UCSD-AML1 (cell line): Measurements from ENCODE around the gene ADAMTS16.

Experiments
- DNase-seq: peaks from one replicate; lab custom pipeline; 2025; ENCODE audit not compliant: unreplicated experiment; lab: John Stamatoyannopoulos, UW

The ADAMTS16 gene

GRCh38 chr5:5182508-5183188 lies 42.5 kb downstream of the ADAMTS16 start:
- DNase-seq, result no peak

- no peak for DNase-seq
These were observed 43.1 kb downstream of the ADAMTS16 start for GRCh38 chr5:5183189-5183699.

- DNase-seq, result no peak
These were observed 43.8 kb downstream of the ADAMTS16 start for GRCh38 chr5:5183933-5184332.

- DNase-seq, result no peak
These were observed 48.4 kb downstream of the ADAMTS16 start for GRCh38 chr5:5188376-5189050.

GRCh38 chr5:5189051-5189430 lies 48.9 kb downstream of the ADAMTS16 start:
- DNase-seq, result no peak

- DNase-seq, result no peak
These were observed 51.8 kb downstream of the ADAMTS16 start for GRCh38 chr5:5191906-5192305.

- no peak for DNase-seq
These were observed 52.6 kb downstream of the ADAMTS16 start for GRCh38 chr5:5192681-5193080.

GRCh38 chr5:5195128-5195918 lies 55.2 kb downstream of the ADAMTS16 start:
- no peak for DNase-seq

GRCh38 chr5:5198135-5198534 lies 58.0 kb downstream of the ADAMTS16 start:
- DNase-seq, result no peak

- no peak for DNase-seq
These were observed 58.7 kb downstream of the ADAMTS16 start for GRCh38 chr5:5198815-5199214.

- no peak for DNase-seq
These were observed 59.4 kb downstream of the ADAMTS16 start for GRCh38 chr5:5199495-5199894.

- no peak for DNase-seq
These were observed 60.0 kb downstream of the ADAMTS16 start for GRCh38 chr5:5200133-5200532.

GRCh38 chr5:5202321-5202720 lies 62.2 kb downstream of the ADAMTS16 start:
- no peak for DNase-seq

- DNase-seq, result no peak
These were observed 63.3 kb downstream of the ADAMTS16 start for GRCh38 chr5:5203451-5203850.

- no peak for DNase-seq
These were observed 67.7 kb downstream of the ADAMTS16 start for GRCh38 chr5:5207828-5208227.

GRCh38 chr5:5209089-5209488 lies 69.0 kb downstream of the ADAMTS16 start:
- no peak for DNase-seq

GRCh38 chr5:5209510-5210286 lies 69.6 kb downstream of the ADAMTS16 start:
- DNase-seq, result no peak

GRCh38 chr5:5217371-5217770 lies 77.2 kb downstream of the ADAMTS16 start:
- DNase-seq, result no peak

GRCh38 chr5:5218396-5218795 lies 78.3 kb downstream of the ADAMTS16 start:
- DNase-seq, result no peak

- no peak for DNase-seq
These were observed 79.4 kb downstream of the ADAMTS16 start for GRCh38 chr5:5219541-5219940.
